ENCODE results near the gene POLR2E. TPM values are rescaled to one million over a fixed set of nuclear protein-coding genes. Genes with fewer than 3 reads are reported as not detected.

The POLR2E gene
- total and polyA plus RNA-seq, 4 donors: 51.8 to 211 (median 171) TPM

DNA sequence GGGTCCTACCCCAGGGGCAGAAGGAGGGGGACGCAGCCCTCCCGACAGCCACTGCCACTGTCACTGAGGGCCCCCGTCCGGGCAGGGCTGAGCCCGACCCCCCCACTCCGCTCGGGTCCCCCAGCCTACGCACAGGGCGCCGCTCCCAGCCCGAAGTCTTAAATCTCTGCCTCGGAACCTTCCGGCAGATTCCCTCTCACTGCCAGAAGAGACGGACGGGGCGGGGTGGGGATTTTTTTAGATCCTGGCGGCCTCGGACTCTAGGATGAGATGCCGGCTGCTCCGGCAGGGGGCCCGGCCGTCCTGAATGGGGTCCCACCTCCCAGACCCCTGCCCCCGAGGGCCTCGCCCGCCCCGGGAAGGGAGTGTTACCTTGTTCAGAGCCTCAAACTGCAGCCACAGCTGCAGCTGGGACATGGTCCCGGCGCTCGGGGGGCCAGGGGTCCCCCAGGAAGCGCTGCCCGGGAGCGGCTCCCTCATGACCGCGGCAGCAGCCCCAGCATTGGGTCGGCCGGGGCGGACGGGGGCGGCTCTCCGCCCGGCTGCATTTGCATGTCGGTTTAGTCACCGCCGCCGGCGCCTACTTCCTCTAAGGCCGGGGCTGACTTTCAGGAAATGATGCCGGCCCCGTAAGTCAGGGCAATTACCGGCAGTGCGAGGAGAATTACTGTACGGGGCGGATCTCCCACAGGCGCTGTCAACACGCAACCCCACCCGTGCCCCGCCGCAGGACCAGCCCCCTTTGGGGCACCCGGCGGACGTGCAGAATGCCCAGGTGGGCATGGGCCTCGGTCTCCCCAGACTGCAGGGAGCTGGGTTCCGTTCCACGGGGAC is 36.8 kb upstream of the POLR2E start:
- peak overlapping the region; percentile 83 to 91 for H3K27ac ChIP-seq (ENCODE audit: low read depth in 1 of 2, low read length in 2 of 2)
- WGBS: 53% methylated on average over 64 of the region's 64 CpGs
- peak; percentile 49 for DNase-seq (ENCODE audit: low spot score)

DNA sequence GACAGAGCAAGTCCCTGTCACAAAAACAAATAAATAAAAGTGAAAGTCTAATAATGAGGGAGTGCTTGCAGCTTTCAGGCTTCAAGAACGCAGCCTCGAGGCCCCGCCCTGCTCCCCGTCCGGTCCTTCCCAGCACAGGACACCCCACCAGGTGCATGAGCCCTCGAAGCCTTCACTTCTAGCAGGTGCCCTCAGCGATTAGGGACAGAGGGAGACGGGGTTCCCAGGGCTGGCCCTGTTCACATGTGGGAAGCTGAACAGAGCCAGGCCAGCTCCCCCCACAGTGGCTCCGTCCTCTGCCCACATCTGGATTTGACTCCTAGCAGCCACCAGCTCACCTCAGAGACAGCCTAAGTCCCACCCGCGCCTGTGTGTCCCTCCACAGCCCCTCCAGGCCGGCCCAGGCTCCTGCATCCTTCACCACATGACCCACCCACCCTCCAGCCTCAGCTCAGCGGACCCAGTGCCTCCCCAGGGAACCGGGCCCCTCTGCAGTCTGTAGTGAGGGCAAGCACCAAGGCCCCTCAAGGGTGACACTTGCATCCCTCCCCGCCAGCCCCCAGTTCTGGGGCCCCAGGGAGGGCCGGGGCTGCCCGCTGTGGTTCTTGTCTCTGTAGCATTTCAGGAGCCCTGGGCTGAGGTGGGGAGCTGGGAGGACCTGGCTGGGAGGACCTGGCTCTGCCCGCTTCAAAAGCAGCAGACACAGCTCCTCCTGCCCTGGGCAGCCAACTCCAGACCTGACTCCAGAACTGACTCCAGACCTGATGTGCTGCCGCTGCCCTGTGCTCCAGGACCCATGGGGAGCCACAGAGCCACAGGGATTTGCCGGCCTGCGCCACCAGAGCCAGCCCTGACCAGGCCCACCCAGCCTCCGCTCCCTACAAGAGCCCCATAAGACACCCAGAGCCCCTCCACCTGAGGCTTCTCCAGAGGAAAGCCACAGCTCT is 35.9 kb upstream of the POLR2E start:
- 67% methylated on average over 22 of the region's 22 CpGs for WGBS
- DNase-seq (ENCODE audit: low spot score): no peak
- H3K9ac ChIP-seq (ENCODE audit: low read depth in 1 of 2, low read length in 2 of 2): peak overlapping the region; percentile 36 to 58
- H3K9me3 ChIP-seq (ENCODE audit: control insufficient read depth in 4 of 4, low read length in 3 of 4): no peaks in the 10 kb centered on the region
- TF ChIP-seq HNF4G (IDR thresholded peaks at IDR 0.05) (no peak), HNF4A (conservative IDR thresholded peaks at IDR 0.05) (no peak), FOXA1 (IDR thresholded peaks at IDR 0.05) (no peak), RAD21 (IDR thresholded peaks at IDR 0.05) (no peak), GABPA (IDR thresholded peaks at IDR 0.05 in 1 of 2, conservative IDR thresholded peaks at IDR 0.05 in 1 of 2) (no peak)
- H3K27ac ChIP-seq (ENCODE audit: low read depth in 1 of 2, low read length in 2 of 2): peak overlapping the region; percentile 83 to 91
- peaks cover 4 to 17% (median 11%) of the 10 kb centered on the region in 4 donors for H3K36me3 ChIP-seq (ENCODE audit: control insufficient read depth in 4 of 4, insufficient read depth in 3 of 4, low read depth in 1 of 4, low read length in 3 of 4)
- H3K4me1 ChIP-seq (ENCODE audit: control insufficient read depth in 4 of 4, insufficient read depth in 4 of 4, low read length in 3 of 4): peaks cover 0 to 4% (median 0%) of the 10 kb centered on the region in 4 donors
- no peaks in the 10 kb centered on the region for H3K27me3 ChIP-seq (ENCODE audit: control insufficient read depth in 4 of 4, insufficient read depth in 4 of 4, low read length in 3 of 4)
- H3K4me3 ChIP-seq (ENCODE audit: low read depth in 1 of 3, low read length in 3 of 3): peak overlapping the region; percentile 20 to 65 (median 49)

More for the DNA sequence above, 36.8 kb upstream of the POLR2E start:
- Histone ChIP-seq H3K9me3 (ENCODE audit: control insufficient read depth in 4 of 4, low read length in 3 of 4) (no peaks in the 10 kb centered on the region), H3K4me3 (ENCODE audit: low read depth in 1 of 3, low read length in 3 of 3) (peak overlapping the region; percentile 2 to 65 (median 49)), H3K27me3 (ENCODE audit: control insufficient read depth in 4 of 4, insufficient read depth in 4 of 4, low read length in 3 of 4) (no peaks in the 10 kb centered on the region), H3K36me3 (ENCODE audit: control insufficient read depth in 4 of 4, insufficient read depth in 3 of 4, low read depth in 1 of 4, low read length in 3 of 4) (peaks cover 5 to 15% (median 6%) of the 10 kb centered on the region in 4 donors), H3K4me1 (ENCODE audit: control insufficient read depth in 4 of 4, insufficient read depth in 4 of 4, low read length in 3 of 4) (peaks cover 0 to 4% (median 0%) of the 10 kb centered on the region in 4 donors), H3K9ac (ENCODE audit: low read depth in 1 of 2, low read length in 2 of 2) (peak overlapping the region; percentile 36 to 58)
- no peak for TF ChIP-seq TAF1 (conservative IDR thresholded peaks at IDR 0.05)
- peak; percentile 38 for TF ChIP-seq YY1 (IDR thresholded peaks at IDR 0.05)
- TF ChIP-seq, protein P1, sequence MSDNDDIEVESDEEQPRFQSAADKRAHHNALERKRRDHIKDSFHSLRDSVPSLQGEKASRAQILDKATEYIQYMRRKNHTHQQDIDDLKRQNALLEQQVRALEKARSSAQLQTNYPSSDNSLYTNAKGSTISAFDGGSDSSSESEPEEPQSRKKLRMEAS (IDR thresholded peaks at IDR 0.05): no peak
- peak; percentile 32 for TF ChIP-seq NR2F2 (IDR thresholded peaks at IDR 0.05)
- TF ChIP-seq GABPA (IDR thresholded peaks at IDR 0.05 in 1 of 2, conservative IDR thresholded peaks at IDR 0.05 in 1 of 2): peak in 1 of 2 donors; percentile 30
- no peak for TF ChIP-seq EGR1 (IDR thresholded peaks at IDR 0.05; ENCODE audit: low read depth in 2 of 2)

DNA sequence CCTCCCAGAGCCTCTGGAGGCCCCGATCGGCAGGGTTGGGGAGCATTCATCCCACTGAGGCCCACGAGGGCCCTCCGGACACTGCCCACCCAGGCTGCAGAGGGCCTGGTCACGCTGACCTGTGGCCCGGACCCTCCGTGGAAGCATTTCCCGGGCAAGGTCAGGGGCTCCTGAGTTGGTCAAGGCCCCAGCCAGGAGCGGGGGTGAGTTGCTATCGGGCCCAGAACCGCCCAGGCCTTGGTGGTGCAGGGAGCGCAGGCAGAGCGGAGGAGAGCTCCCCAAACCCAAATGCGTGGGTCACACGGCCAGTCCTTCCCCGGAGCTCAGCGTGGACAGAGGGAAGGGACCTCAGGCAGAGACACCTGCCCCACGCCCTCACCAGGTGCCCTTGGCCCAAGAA is 34.4 kb upstream of the POLR2E start:
- H3K9ac ChIP-seq (ENCODE audit: low read depth in 1 of 2, low read length in 2 of 2): no peak overlapping the region
- H3K9me3 ChIP-seq (ENCODE audit: control insufficient read depth in 4 of 4, low read length in 3 of 4): no peaks in the 10 kb centered on the region
- peak overlapping the region in 1 of 2 donors; percentile 6 for H3K27ac ChIP-seq (ENCODE audit: low read depth in 1 of 2, low read length in 2 of 2)
- no peaks in the 10 kb centered on the region for H3K27me3 ChIP-seq (ENCODE audit: control insufficient read depth in 4 of 4, insufficient read depth in 4 of 4, low read length in 3 of 4)
- no peak overlapping the region for H3K4me3 ChIP-seq (ENCODE audit: low read depth in 1 of 3, low read length in 3 of 3)
- DNase-seq (ENCODE audit: low spot score): no peak
- H3K4me1 ChIP-seq (ENCODE audit: control insufficient read depth in 4 of 4, insufficient read depth in 4 of 4, low read length in 3 of 4): peaks cover 0 to 4% (median 0%) of the 10 kb centered on the region in 4 donors
- 96% methylated on average over 18 of the region's 18 CpGs for WGBS
- peaks cover 2 to 25% (median 14%) of the 10 kb centered on the region in 4 donors for H3K36me3 ChIP-seq (ENCODE audit: control insufficient read depth in 4 of 4, insufficient read depth in 3 of 4, low read depth in 1 of 4, low read length in 3 of 4)
- TF ChIP-seq, protein P2, sequence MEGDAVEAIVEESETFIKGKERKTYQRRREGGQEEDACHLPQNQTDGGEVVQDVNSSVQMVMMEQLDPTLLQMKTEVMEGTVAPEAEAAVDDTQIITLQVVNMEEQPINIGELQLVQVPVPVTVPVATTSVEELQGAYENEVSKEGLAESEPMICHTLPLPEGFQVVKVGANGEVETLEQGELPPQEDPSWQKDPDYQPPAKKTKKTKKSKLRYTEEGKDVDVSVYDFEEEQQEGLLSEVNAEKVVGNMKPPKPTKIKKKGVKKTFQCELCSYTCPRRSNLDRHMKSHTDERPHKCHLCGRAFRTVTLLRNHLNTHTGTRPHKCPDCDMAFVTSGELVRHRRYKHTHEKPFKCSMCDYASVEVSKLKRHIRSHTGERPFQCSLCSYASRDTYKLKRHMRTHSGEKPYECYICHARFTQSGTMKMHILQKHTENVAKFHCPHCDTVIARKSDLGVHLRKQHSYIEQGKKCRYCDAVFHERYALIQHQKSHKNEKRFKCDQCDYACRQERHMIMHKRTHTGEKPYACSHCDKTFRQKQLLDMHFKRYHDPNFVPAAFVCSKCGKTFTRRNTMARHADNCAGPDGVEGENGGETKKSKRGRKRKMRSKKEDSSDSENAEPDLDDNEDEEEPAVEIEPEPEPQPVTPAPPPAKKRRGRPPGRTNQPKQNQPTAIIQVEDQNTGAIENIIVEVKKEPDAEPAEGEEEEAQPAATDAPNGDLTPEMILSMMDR (IDR thresholded peaks at IDR 0.05; ENCODE audit: low read depth, low read length, missing input control): no peak
- TF ChIP-seq HNF4A (conservative IDR thresholded peaks at IDR 0.05): no peak
- no peak for TF ChIP-seq YY1 (IDR thresholded peaks at IDR 0.05)
- TF ChIP-seq, protein P1 (IDR thresholded peaks at IDR 0.05): no peak
- TF ChIP-seq, protein P3, sequence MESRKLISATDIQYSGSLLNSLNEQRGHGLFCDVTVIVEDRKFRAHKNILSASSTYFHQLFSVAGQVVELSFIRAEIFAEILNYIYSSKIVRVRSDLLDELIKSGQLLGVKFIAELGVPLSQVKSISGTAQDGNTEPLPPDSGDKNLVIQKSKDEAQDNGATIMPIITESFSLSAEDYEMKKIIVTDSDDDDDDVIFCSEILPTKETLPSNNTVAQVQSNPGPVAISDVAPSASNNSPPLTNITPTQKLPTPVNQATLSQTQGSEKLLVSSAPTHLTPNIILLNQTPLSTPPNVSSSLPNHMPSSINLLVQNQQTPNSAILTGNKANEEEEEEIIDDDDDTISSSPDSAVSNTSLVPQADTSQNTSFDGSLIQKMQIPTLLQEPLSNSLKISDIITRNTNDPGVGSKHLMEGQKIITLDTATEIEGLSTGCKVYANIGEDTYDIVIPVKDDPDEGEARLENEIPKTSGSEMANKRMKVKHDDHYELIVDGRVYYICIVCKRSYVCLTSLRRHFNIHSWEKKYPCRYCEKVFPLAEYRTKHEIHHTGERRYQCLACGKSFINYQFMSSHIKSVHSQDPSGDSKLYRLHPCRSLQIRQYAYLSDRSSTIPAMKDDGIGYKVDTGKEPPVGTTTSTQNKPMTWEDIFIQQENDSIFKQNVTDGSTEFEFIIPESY (IDR thresholded peaks at IDR 0.05): no peak
- no peak for TF ChIP-seq HNF4G (IDR thresholded peaks at IDR 0.05)
- TF ChIP-seq NR2F2 (IDR thresholded peaks at IDR 0.05): no peak
- TF ChIP-seq EGR1 (IDR thresholded peaks at IDR 0.05; ENCODE audit: low read depth in 2 of 2): no peak
- TF ChIP-seq JUND (IDR thresholded peaks at IDR 0.05): no peak
- TF ChIP-seq REST (IDR thresholded peaks at IDR 0.05): no peak
- TF ChIP-seq FOXA1 (IDR thresholded peaks at IDR 0.05): no peak
- TF ChIP-seq RAD21 (IDR thresholded peaks at IDR 0.05): no peak
- no peak for TF ChIP-seq RXRA (IDR thresholded peaks at IDR 0.05)
- no peak for TF ChIP-seq TAF1 (conservative IDR thresholded peaks at IDR 0.05)
